NCI-H446 (cell line): ENCODE measurements around the gene TRMT1L.

Source experiments
- DNase-seq, 2 experiments: peaks; one replicate each; lab custom pipeline; 2025; lab: John Stamatoyannopoulos, UW

Gene TRMT1L

GRCh38 chr1:185129708-185130107 lies 27.0 kb downstream of the TRMT1L start:
- DNase-seq, result no peak

GRCh38 chr1:185112356-185112755 lies 44.4 kb downstream of the TRMT1L start:
- DNase-seq, result no peak

GRCh38 chr1:185111873-185112272 lies 44.9 kb downstream of the TRMT1L start:
- no peak for DNase-seq

DNA sequence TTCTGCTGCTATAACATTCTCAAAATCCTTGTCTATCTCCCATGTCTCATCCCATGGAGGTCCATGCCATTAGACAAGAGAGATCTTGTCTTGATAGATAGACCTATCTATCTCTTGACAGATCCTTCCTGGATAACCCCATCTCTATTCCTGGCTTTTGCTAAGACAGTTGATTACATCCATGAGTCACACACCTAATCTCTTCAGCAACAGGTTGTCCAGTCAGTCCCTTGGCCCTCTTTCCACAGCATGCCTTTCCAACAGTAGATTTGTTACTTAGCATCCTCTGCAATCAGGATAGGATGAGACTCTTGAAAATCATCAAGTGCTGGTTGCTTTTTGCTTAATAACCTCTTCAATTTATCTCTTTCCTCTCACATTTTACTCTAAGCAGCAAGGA lies 46.6 kb downstream of the TRMT1L start:
- DNase-seq, result no peak

GRCh38 chr1:185108321-185108720 lies 48.4 kb downstream of the TRMT1L start:
- no peak for DNase-seq

DNA sequence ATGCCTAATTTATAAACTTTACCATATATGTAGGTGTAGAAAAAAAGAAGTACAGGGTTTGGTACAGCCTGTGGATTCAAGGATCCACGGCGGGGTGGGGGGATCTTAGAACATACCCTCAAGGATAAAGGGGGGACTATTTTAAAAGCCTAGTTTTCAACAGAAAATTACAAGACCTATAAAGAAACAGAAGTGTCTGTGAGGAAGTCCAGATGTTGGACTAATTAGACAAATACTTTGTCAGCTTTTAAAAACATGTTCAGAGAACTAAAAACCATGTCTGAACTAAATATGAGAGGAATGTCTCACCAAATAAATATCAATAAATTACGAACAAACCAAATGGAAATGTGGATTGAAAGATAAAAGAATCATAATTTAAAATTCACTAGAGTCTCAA lies 51.6 kb downstream of the TRMT1L start:
- DNase-seq, result no peak

- no peak for DNase-seq
Observed at GRCh38 chr1:185104083-185104482, 52.7 kb downstream of the TRMT1L start.

DNA sequence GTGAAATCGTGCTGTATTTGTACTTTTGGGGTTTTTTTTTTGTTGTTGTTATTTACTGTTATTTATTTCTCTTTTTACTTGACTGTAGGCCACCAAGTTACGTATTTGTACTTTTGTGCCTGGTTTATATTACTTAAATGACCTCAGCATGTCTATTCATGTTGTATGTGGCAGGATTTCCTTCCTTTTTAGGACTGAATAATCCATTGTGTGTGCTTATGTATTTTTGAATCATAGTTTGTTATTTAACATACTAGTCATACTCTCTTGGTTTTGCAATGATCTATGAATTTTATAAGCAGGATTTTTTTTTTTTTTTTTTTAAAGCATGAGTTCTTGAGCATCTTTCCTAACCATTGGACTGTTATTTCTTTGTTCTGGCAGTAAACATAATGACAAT lies 60.2 kb downstream of the TRMT1L start:
- DNase-seq, result no peak

GRCh38 chr1:185094761-185095160 lies 62.0 kb downstream of the TRMT1L start:
- DNase-seq, result no peak

- DNase-seq, result no peak
Observed at GRCh38 chr1:185091480-185091879, 65.3 kb downstream of the TRMT1L start.

DNA sequence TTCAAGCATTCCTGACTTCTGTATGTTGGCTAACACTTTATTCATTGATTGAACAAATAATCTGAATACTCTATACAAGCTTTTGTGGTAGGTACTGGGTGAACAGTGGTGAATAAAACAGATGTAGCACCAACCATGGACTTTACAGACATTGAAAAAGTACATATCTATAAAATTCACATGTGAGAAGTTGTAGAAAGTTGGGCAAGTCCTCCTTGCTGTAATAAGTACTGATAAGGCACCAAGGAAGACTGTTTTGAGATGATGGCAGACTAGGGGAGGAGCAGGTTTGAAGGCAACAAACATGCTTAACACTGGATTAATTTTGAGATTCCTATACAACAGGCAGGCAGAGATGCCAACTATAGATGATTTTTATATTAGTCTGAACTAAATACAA lies 69.0 kb downstream of the TRMT1L start:
- DNase-seq, result no peak

DNA sequence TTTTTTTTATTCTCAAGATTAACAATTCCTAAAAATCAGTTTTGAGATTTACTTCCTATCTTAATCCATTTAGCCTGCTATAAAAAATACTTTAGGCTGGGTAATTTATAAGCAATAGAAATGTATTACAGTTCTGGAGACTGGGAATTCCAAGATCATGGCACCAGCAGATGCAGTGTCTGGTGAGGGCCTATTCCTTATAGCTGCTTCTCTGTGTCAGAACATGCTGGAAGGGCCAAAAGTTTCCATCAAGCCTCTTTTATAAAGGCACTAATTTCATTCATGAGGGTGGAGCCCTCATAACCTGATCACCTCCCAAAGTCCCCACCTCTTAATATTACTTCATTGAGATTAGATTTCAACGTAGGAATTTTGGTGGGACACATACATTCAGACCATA lies 69.7 kb downstream of the TRMT1L start:
- no peak for DNase-seq

- no peak for DNase-seq
Observed at GRCh38 chr1:185083818-185084217, 72.9 kb downstream of the TRMT1L start.

DNA sequence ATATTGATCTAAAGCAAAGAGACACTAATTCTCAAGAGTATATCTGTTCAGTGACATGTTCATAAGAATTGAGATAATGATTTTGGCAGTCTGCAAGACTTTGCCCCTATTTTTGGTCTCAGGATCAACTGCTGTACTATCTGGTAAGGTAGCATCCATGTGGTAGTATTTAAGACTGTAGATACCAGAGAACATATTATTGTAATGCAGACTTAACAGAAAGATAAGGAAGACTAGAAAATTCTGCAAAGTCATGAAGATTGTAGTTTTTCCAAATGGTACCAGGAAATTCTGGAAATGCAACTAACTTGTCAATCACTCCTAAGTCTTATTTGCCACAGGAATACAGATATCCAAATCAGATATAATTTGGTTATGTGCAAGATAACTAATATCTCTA lies 76.3 kb downstream of the TRMT1L start:
- no peak for DNase-seq

DNA sequence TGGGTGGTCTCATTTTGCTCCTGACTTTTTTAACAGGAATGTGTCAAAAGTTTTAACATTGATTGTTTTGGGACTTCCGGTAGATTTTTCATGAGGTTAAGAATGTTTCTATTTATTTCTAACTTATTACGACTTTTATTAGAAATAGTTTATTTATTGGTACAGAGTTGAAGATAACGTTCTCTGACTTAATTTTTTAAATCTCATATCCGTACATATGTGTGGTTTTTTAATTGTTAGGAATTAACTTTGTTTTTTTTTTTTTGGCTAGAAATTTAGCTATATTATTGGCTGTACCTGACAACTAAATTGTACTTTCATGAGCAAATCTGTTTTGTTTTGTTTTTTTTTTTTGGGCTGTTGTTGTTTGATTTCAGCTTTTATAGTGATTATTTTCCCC lies 79.4 kb downstream of the TRMT1L start:
- no peak for DNase-seq

DNA sequence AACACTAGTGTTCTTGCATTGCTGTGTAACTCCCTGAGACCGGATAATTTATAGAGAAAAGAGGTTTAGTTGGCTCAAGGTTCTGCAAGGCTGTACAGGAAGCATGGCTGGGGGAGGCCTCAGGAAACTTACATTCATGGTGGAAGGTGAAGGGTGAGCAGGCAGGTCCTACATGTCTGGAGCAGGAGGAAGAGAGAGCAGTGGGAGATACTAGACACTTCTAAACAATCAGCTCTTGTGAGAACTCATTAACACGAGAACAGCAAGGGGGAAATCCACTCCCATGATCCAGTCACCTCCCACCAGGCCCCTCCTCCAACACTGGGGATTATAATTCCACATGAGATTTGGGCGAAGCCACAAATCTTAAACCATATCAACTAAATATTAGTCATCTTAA lies 81.3 kb downstream of the TRMT1L start:
- DNase-seq, result no peak

- no peak for DNase-seq
Observed at GRCh38 chr1:185074307-185074706, 82.4 kb downstream of the TRMT1L start.

DNA sequence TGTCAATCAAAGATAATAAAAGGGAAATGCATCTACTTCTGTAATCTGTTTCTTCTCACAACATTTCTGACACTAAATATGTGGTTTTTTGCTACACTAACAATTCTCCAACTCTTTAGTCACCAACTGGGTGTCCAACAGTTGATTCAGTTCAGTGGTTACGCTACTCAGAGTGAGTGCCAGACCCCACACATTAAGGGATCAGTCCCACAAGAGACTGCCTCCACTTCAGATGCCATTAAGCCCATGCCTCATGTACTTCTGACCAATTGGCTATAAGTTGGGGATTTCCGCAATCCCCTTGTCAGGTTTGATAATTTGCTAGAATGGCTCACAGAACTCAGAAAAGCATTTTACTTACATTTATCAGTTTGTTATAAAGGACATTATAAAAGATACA lies 83.0 kb downstream of the TRMT1L start:
- DNase-seq, result no peak

- DNase-seq, result no peak
Observed at GRCh38 chr1:185070051-185070450, 86.7 kb downstream of the TRMT1L start.

GRCh38 chr1:185069202-185069772 lies 87.5 kb downstream of the TRMT1L start:
- no peak for DNase-seq

DNA sequence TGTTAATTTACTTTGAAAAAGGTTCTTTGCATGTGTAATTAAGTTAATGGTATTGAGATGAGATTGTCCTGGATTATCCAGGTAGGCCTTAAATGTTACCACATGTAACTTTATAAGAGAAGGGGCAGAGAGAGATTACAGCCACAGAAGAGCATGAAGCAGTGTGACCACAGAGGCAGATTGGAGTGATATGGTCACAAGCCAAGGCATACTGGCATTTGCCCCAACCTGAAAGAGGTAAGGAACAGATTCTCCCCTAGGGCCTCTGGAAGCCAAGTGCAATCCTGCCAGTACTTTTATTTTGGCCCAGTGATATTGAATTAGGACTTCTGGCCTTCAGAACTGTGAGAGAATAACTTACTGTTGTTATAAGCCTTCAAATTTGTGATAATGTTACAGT lies 88.4 kb downstream of the TRMT1L start:
- DNase-seq, result no peak
